ENCODE data around the gene NOS3. TPM values are rescaled to one million over a fixed set of nuclear protein-coding genes. Genes with fewer than 3 reads are reported as not detected.

NOS3 gene
- total RNA-seq, 2 experiments from 2014 or later, result 5.4 to 6.2 TPM

- ATAC-seq (no peak), DNase-seq (no peak)
- no peak for TF ChIP-seq CTCF (IDR thresholded peaks at IDR 0.05)
- Mint-ChIP-seq H3K4me3 (no peak overlapping the region), H3K4me1 (ENCODE audit: low read depth) (peaks cover 17% of the 10 kb centered on the region), H3K36me3 (ENCODE audit: low read depth) (no peaks in the 10 kb centered on the region), H3K27me3 (peaks cover 10% of the 10 kb centered on the region), H3K9me3 (peaks cover 16% of the 10 kb centered on the region), H3K27ac (no peak overlapping the region)
- POLR2A ChIA-PET, result no interaction called here
- intact Hi-C loops (cut with micrococcal nuclease), result loop anchor here (2.0 to 10.0 kb wide), 2 partner anchors 91 to 205 kb away; no protein-coding TSS in a partner anchor
- CTCF ChIA-PET, result interaction anchor here (0.7 to 5.3 kb wide), 16 partner anchors 9 to 562 kb away, joined by 3 to 22 read pairs (median 5); no protein-coding TSS in a partner anchor
Observed at GRCh38 chr7:150989456-150989855, 1.4 kb upstream of the NOS3 start.

- peaks cover 26% of the 10 kb centered on the region for H3K4me1 Mint-ChIP-seq (ENCODE audit: low read depth)
- TF ChIP-seq CTCF (IDR thresholded peaks at IDR 0.05), result no peak
- ATAC-seq (no peak), DNase-seq (no peak)
- intact Hi-C loops (cut with micrococcal nuclease), result no loop called here
- H3K27ac Mint-ChIP-seq, result no peak overlapping the region
- H3K4me3 Mint-ChIP-seq, result no peak overlapping the region
- H3K9me3 Mint-ChIP-seq, result peaks cover 16% of the 10 kb centered on the region
- H3K27me3 Mint-ChIP-seq, result peaks cover 1% of the 10 kb centered on the region
- POLR2A ChIA-PET, result no interaction called here
- no peaks in the 10 kb centered on the region for H3K36me3 Mint-ChIP-seq (ENCODE audit: low read depth)
- CTCF ChIA-PET, result interaction anchor here (0.9 to 5.3 kb wide), 2 partner anchors 27 to 29 kb away, joined by 4 to 22 read pairs; no protein-coding TSS in a partner anchor
Observed at GRCh38 chr7:150992051-150992640, 1.3 kb downstream of the NOS3 start.

DNA sequence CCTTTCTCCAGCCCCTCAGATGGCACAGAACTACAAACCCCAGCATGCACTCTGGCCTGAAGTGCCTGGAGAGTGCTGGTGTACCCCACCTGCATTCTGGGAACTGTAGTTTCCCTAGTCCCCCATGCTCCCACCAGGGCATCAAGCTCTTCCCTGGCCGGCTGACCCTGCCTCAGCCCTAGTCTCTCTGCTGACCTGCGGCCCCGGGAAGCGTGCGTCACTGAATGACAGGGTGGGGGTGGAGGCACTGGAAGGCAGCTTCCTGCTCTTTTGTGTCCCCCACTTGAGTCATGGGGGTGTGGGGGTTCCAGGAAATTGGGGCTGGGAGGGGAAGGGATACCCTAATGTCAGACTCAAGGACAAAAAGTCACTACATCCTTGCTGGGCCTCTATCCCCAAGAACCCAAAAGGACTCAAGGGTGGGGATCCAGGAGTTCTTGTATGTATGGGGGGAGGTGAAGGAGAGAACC, 2.1 kb downstream of the NOS3 start:
- Mint-ChIP-seq H3K27ac (no peak overlapping the region), H3K36me3 (ENCODE audit: low read depth) (no peaks in the 10 kb centered on the region), H3K4me3 (no peak overlapping the region), H3K4me1 (ENCODE audit: low read depth) (peaks cover 32% of the 10 kb centered on the region), H3K9me3 (peaks cover 16% of the 10 kb centered on the region), H3K27me3 (no peaks in the 10 kb centered on the region)
- DNase-seq, result no peak
- intact Hi-C loops (cut with micrococcal nuclease), result no loop called here
- no peak for TF ChIP-seq CTCF (IDR thresholded peaks at IDR 0.05)
- ChIA-PET CTCF (interaction anchor here (0.7 to 5.3 kb wide), 3 partner anchors 26 to 95 kb away, joined by 3 to 22 read pairs (median 4); no protein-coding TSS in a partner anchor), POLR2A (interaction anchor here (1.3 kb wide), 1 partner anchor 19 kb away, joined by 4 read pairs; no protein-coding TSS in a partner anchor)
- peak; percentile 64 for ATAC-seq

GRCh38 chr7:150993511-150993910, 2.7 kb downstream of the NOS3 start:
- no peak overlapping the region for H3K4me3 Mint-ChIP-seq
- ChIA-PET POLR2A (interaction anchor here (0.8 to 2.2 kb wide), 3 partner anchors 14 to 124 kb away, joined by 3 to 7 read pairs (median 4); no protein-coding TSS in a partner anchor), CTCF (interaction anchor here (0.7 to 5.3 kb wide), 10 partner anchors 8 to 117 kb away, joined by 3 to 31 read pairs (median 10); no protein-coding TSS in a partner anchor)
- no peak for ATAC-seq
- H3K27ac Mint-ChIP-seq, result no peak overlapping the region
- H3K9me3 Mint-ChIP-seq, result peaks cover 16% of the 10 kb centered on the region
- no peak for TF ChIP-seq CTCF (IDR thresholded peaks at IDR 0.05)
- intact Hi-C loops (cut with micrococcal nuclease), result no loop called here
- no peak for DNase-seq
- peaks cover 32% of the 10 kb centered on the region for H3K4me1 Mint-ChIP-seq (ENCODE audit: low read depth)
- no peaks in the 10 kb centered on the region for H3K36me3 Mint-ChIP-seq (ENCODE audit: low read depth)
- no peaks in the 10 kb centered on the region for H3K27me3 Mint-ChIP-seq
